ENCODE data around the gene SEC61A1.

SEC61A1 gene

GRCh38 chr3:128111147-128111546 lies 58.9 kb downstream of the SEC61A1 start:
- DNase-seq (ENCODE audit: extremely low read depth in 1 of 2, low read depth in 1 of 2), result no peak

- peak in 1 of 2 donors; percentile 49 for DNase-seq (ENCODE audit: extremely low read depth in 1 of 2, low read depth in 1 of 2)
These were observed 60.2 kb downstream of the SEC61A1 start for GRCh38 chr3:128112357-128112968.

DNA sequence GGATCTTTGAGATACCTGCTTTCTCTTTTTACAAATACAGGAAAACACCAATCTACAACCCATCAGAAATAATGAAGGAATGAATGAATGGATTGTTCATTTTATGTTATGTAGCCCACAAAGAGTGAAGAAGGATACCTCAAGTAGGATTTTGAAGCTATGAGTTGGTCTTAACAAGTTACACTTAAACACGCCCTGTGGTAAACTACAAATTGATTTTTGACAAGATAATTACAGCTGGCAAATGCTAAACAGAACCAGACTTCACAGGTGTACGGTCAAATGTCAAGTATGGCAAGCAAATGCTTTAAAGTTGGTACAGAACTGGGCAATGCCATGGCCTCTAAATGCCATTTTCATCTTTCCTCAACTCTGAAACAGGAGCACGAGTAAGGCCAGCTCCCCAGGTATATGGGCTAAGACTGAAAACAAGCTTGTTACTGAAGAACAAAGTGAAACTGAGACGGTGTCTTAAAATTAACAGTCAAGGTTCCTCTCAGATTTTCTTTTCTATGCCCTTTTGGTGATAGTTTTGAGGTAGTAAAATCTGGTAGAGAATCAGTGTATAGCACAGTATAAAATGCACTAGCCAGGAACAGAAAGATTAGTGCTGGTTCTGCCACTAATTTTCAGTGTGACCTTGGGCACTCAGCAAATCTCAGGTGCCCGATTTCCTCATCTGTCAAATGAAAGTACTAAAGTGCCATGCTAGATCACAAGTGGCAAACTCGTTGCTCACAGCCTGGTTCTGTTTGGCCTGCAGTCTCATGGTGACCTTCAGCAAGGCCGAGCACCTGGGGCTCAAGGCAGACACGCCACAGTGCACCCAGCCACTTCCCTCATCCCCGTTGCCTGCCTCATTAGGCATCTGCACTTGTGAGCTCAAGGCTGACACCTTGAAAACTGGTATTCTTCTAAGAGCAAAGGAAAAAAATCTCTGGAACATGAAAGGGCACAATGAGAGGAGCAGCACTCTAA lies 61.9 kb downstream of the SEC61A1 start:
- DNase-seq (ENCODE audit: extremely low read depth in 1 of 2, low read depth in 1 of 2), result no peak
